GM19193 (cell line): Measurements from ENCODE around the gene CHMP1A.

Source experiments
- POLR2A ChIP-seq: IDR thresholded peaks from 4 replicates; pipeline ENCODE4 v1.6.1; 2011; ENCODE audit not compliant: insufficient read depth, insufficient read length; ENCODE audit errors: extremely low read depth

The CHMP1A gene

DNA sequence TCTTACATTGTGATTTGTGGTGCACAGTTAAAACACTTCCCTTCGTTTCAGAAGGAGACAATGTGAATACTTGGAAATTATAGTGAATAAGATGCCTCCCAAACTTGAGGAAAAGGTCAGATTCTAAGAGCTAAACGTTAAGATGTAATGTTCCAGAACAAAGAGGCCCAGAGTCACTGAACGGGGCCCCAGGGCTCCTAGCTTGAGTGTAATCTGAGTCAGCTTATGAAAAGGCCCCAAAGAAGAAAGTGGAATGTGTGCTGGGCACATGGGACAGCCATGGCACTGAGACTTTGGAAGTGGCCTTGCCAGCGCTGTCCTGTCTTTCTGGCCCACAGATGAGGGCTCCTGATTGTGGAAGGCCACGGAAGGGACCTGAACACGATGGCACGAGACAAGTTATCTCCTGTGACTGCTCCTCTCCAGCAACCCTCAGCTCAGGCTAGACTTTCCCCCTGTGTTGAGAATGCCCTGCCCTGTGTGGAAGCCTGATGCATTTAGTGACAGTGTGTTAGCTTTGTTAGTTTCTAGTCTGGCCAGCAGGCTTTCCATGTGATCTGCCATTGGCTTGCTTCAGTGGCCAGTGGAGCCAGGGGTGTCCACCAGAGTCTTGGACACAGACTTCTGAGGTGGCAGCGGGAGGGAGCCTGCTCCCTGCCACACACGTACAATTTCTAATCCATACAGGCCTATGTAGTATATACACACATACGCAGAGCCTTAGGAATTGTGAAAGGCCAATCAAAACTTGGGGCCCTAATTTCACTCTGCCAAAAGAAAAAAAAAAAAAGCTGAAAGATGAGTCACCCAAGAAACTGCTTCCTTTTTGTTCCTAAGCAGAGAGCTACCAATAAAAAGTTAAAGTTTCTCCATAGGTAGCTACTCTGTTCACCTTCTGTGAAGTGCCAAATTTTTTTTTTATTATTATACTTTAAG is 13.3 kb upstream of the CHMP1A start:
- TF ChIP-seq POLR2A, result no peak

DNA sequence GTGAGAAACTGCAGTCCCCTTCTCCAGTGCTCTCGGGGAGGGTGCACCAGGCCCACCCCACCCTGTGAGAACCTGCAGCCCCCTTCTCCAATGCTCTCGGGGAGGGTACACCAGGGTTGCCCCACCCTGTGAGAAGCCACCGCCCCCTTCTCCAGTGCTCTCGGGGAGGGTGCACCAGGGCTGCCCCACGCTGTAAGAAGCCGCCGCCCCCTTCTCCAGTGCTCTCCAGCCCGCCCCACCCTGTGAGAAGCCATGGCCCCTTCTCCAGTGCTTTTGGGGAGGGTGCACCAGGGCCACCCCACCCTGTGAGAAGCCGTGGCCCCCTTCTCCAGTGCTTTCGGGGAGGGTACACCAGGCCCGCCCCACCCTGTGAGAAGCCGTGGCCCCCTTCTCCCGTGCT is 12.2 kb upstream of the CHMP1A start:
- TF ChIP-seq POLR2A, result no peak

DNA sequence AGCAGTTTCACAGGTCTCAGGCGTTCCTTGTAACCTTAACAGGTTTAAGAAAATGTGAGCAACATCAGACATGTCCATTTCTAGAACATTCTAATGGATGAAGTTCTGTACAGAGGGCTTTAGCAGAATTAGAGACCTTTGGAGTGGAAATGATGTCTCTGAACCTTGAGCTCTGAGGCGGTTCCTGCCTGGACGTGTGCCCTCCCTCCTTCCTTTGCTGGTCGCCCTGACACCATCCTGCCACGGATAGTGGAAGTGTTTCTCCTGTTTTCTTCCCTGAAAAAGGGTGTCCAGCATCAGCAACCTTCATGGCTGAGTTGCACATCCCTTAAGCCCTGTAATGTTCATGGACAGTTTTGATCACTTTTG is 11.3 kb upstream of the CHMP1A start:
- TF ChIP-seq POLR2A, result no peak

DNA sequence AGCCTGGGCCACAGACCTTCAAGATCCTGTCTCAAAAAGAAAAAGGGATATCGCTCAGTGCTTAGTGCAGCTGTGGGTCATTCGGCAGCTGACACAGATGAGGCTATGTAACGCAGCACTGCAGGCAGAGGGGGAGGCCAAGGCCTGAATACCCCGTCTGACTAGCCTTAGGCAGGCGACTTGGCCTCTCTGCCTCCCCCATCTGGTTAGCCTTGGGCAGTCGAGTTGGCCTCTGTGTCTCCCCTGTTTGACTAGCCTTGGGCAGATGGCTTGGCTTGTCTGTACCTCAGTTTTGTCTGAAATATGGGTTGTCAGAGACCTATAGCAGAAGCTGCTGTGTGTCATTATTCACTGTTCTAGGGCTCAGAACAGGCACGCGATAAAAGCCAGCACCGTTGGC is 10.1 kb upstream of the CHMP1A start:
- no peak for TF ChIP-seq POLR2A

DNA sequence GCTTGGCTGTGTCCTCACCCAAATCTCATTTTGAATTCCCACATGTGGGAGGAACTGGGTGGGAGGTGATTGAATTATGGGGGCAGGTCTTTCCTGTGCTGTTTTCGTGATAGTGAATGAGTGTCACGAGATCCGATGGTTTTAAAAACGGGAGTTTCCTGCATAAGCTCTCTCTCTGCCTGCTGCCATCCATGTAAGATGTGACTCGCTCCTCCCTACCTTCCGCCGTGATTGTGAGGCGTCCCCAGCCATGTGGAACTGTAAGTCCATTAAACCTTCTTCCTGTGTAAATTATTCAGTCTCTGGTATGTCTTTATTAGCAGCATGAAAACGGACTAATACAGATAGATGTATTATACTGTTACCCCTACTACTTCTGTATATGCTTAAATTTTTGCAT is 3.7 kb upstream of the CHMP1A start:
- TF ChIP-seq POLR2A, result no peak

DNA sequence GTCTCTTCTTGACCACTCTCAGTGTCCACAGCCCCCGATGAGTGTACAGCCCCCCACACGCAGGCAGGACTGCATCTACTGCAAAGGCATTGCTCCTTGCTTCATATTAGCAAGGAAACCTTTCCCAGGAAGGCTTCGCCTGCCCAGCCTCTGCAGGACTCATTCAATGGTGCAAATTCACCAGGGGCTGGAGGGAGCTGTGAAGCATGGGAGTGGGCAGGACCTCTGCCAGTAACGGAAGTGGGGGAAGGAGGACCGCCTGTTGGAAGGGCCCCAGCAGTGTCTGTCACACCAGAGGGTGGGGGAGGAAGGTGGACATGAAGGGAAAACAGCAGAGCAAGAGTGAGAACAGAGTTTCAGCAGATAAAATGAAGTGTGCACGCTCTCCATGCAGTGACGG is 2.6 kb upstream of the CHMP1A start:
- TF ChIP-seq POLR2A, result no peak

DNA sequence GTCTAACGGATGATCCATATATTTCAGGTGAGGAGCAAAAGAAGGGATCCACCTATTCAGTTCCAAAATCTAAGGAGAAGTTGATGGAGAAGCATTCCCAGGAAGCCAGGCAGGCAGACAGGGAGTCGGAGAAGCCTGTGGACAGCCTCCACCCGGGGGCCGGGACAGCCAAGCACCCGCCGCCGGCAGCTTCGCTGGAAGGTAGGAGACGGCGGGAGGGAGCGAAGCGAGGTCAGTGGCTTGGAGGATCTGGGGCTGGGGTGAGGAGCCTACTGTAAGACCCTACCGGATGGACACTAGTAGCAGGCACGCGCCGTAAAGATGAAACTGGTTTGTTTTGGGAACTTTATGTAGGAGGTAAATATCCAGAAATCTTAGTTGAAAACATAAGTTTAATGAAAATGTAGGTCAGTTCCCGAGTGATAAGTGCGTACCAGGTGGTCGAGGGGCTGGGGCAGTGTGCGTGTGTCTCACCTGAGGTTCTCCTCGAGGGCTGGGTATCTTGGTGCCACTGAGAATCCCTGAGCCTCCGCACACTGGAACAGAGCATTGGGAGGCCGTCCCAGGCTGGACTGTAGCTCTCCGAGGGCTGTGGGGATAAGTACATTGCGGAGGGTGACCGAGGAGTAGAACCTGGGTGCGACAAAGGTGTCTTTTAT is 842 bp upstream of the CHMP1A start:
- TF ChIP-seq POLR2A, result no peak

DNA sequence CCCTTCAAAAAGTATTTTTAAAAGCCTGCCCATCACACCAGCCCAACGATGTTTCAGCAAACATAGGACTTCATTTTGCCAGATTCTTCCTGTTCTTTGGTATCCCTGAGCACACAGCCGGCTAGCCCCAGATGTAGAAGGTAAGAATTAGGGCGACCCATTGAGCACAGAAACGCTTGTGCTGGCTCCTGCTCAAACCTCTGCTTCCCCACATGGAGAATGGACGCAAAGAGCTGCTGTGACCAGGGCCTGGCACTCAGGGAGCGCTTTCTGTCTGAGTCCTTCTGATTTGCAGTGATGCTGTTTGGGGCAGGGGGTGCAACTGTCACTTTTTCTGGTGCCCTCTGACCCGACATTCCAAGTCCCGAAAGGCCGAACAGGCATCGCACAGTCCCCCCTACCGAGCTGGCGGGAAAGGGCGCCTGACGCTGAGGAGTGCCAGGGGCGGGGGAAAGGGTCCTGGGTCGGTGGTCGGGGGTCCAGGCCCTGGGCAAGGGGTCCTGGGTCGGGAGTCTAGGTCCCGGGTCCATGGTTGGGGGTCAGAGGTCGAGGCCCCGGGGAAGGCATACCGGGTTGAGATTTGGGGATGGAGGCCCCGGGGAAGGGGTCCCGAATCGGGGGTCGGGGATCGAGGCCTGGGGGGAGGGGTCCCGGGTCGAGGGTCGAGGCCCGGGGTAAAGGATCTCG is 930 bp downstream of the CHMP1A start:
- no peak for TF ChIP-seq POLR2A

DNA sequence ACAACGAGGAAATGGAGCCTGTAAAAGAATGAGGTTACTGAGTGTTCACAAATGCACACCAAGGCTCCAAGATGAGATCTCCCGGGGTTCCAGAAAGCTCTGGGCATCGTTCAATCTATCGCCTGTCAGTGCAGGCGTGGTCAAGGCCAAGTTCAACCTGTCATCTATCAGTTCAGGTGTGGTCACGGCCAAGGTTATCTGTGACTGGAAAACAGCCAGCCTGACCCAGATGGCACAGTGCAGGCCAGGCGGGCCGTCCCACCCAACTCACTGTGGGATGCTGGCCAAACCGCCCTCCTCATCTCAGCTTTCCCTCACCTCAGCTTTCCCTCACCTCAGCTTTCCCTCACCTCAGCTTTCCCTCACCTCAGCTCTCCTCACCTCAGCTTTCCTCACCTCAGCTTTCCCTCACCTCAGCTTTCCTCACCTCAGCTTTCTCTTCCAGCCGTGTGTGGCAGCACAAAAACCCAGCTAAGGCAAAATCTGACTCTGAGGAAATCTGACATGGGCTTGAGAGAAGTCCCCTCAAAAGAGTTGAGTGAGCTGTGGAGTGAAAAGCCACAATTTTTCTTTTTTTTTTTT is 2.4 kb downstream of the CHMP1A start:
- TF ChIP-seq POLR2A, result no peak

DNA sequence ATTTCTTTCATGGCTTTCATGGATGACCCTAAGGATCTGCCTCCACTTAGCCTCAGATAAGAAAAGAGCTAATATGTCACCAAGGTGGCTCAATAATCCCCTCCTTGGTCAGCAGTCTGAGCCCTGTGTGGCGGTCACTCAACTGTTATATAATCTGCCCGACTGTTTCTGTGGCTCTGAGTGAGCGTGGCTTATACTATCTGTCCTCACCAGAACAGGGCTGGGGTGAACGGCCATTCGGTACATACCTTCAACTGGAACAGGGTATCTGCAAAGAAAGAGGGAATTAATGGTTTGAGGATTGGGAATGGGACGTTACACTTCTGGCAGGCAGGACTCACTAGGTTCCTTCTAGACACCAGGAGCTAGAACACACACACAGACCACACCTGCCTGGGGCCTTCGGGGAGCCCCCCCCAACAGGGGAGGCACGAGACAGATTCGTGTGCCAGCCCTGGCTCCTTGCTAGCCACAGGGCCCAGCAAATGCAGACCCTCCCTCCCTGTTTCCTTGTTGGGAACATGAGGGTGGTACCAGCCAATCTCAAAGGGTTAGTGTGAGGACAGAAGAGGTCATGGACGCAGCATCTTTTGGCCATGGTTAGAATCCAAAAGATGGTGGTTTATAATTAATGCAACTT is 3.7 kb downstream of the CHMP1A start:
- no peak for TF ChIP-seq POLR2A

DNA sequence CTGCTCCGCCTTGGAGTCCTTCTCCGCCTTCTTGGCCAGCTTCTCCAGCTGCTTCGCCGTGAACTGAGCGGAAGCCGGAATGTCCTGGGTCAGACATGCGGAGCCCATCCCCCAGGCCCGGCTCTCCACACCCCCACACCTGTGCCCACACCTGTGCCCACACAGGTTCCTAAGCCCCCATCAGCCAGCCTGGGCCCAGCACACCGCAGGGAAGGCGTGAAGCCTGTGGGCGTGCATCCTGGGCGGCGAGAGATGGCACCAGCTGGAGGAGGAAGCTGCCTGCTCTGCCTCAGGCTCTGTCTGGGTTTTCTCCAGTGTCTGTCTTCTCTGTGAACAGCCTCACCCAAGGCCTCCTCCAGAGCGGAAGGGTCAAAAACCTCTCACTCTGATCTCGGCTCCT is 5.9 kb downstream of the CHMP1A start:
- TF ChIP-seq POLR2A, result no peak

DNA sequence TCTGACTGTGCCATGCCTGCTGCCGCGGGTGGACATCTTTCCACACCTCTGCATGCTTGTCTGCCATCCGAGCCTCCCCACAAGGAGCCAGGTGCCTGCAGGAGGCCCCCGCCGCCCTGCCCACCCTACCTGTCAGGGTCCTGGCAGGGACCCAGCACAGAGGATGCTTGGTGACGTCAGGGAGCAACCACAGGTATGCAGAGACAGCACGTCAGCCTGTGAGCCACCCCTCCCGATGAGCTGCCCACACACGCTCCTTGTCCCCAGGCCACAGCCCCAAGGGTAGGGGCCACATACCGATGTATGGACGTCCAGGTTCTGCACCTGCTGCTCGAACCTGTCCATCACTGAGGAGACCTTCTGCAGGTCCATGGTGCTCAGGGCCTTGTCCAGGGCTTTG is 10.6 kb downstream of the CHMP1A start:
- no peak for TF ChIP-seq POLR2A

DNA sequence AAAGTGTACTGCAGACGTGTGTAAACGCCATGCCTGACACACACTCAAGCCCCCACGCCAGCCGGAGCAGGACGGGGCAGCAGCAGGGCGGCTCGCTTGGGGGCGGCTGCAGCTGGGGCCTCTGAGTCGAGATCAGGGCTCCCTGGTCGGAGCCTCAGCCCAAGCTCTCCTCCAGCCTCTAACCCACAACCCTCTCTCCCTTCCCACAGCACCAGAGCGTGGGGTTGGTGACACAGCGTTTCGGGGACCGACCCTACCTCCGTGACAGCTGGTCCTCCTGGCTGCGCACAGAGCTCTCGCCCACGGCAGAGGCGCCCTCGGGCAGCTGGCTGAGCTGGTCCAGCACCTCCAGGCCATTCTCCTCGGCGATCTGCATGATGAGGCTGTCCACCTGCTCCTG is 11.2 kb downstream of the CHMP1A start:
- TF ChIP-seq POLR2A, result no peak

DNA sequence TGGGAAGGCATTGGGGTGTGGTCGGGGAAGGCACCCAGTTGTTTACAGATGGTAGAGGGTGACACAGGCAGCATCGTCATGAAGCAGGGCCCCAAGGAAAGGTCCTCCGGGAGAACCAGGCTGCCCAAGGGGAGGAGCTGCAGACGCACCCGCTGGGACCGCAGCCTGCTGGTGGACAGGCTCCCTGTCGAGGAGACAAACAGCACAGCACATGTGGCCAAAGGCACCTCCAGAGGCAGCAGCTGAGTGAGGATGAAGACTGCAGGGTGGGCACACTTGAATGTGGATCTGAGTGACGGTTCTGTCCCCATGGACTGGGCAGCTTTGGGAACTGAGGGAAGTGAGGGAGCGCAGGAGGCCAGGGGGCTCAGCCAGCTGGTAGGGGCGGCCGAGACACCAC is 12.4 kb downstream of the CHMP1A start:
- TF ChIP-seq POLR2A, result no peak
